Transverse colon (tissue), 4 donors: Measurements from ENCODE around the gene SLC37A1. TPM values are rescaled to one million over a fixed set of nuclear protein-coding genes. Genes with fewer than 3 reads are reported as not detected.

Source experiments
- DNase-seq: peaks from one replicate; pipeline ENCODE4 v3.0.0-alpha.2; 2019
- H3K27ac ChIP-seq, 4 donors: fragments of 200-600 bp; sonication (generic); 2 replicates each; pipeline ENCODE4 v1.5.1; 2016 to 2018; ENCODE audit warnings: inconsistent platforms in 4 of 4
- H3K27me3 ChIP-seq: fragments of 200-600 bp; sonication (generic); 2 replicates; pipeline ENCODE4 v1.5.1; 2017; ENCODE audit warnings: inconsistent platforms
- H3K36me3 ChIP-seq, 4 donors: fragments of 200-600 bp; sonication (generic); 2 replicates each; pipeline ENCODE4 v1.5.1; 2017 to 2019; ENCODE audit warnings: inconsistent platforms in 4 of 4
- H3K4me1 ChIP-seq, 4 donors: fragments of 200-600 bp; sonication (generic); 2 replicates each; pipeline ENCODE4 v1.5.1; 2017 to 2020; ENCODE audit warnings: inconsistent platforms in 4 of 4
- H3K4me3 ChIP-seq, 4 donors: fragments of 200-600 bp; sonication (generic); 1 replicate in 1 of 4; 2 replicates in 3 of 4; pipeline versions ENCODE4 v1.5.1 to v1.6.1; 2017 to 2019; ENCODE audit warnings: inconsistent platforms in 4 of 4
- H3K9me3 ChIP-seq, 2 donors: fragments of 200-600 bp; sonication (generic); 2 replicates each; pipeline ENCODE4 v1.5.1; 2017 to 2019; ENCODE audit warnings: inconsistent platforms in 2 of 2
- CTCF ChIP-seq, 5 experiments: fragments of 200-600 bp in 3 of 5; fragments of 450-650 bp in 2 of 5; sonication (generic) in 3 of 5; IDR thresholded peaks; 1 replicate in 2 of 5; 2 replicates in 3 of 5; pipeline ENCODE4 v1.5.1; 2016 to 2017; ENCODE audit warnings: antibody characterized with exemption in 5 of 5, inconsistent platforms in 3 of 5, mild to moderate bottlenecking in 2 of 5, moderate library complexity in 1 of 5
- EP300 ChIP-seq: sonication (generic); formaldehyde crosslinking; IDR thresholded peaks from one replicate; pipeline ENCODE4 v1.6.1; 2017; ENCODE audit warnings: antibody characterized with exemption, low read depth
- POLR2A ChIP-seq: fragments of 450-650 bp; IDR thresholded peaks from one replicate; pipeline ENCODE4 v1.6.1; 2016; ENCODE audit warnings: antibody characterized with exemption, mild to moderate bottlenecking, moderate library complexity
- POLR2AphosphoS5 ChIP-seq, 3 donors: sonication (generic); formaldehyde crosslinking; IDR thresholded peaks; one replicate each; pipeline ENCODE4 v1.6.1; 2016; ENCODE audit warnings: antibody characterized with exemption in 3 of 3
- WGBS, 2 donors: methylation state at CpG; one replicate each; pipeline ENCODE4 v1.1.5; 2018; ENCODE audit warnings: low coverage in 1 of 2; 5-methylcytosine and 5-hydroxymethylcytosine counted together
- in situ Hi-C, 4 donors: fragments of 200-750 bp; cut with MboI; loops; one replicate each; pipeline versions ENCODE4 v1.15.0 to v1.15.1; 2017; ENCODE audit warnings: low sequenced_read_pairs in 3 of 4, low pct_ligation_motif_present in 1 of 4, low pct_unique_long_range_greater_than_20kb in 1 of 4
- intact Hi-C: fragments of 100-400 bp; cut with DNase I; formaldehyde crosslinking; loops from one replicate; pipeline ENCODE4 v1.15.1; 2023; ENCODE audit warnings: low total_unique reads
- total RNA-seq, 4 donors: library from RNA; depleted of rRNA; stranded (reverse); fragments of >200 nt; gene quantifications; one replicate each; pipeline ENCODE4 v1.1.0, GENCODE V29; 2016

The SLC37A1 gene
- total RNA-seq, 4 donors from 2014 or later: 80.8 to 139 (median 117) TPM

GRCh38 chr21:42559326-42559725 is 45.7 kb downstream of the SLC37A1 start:
- Histone ChIP-seq H3K4me1 (peaks cover 0 to 4% (median 0%) of the 10 kb centered on the region in 4 donors), H3K27me3 (no peaks in the 10 kb centered on the region), H3K4me3 (no peak overlapping the region), H3K9me3 (no peaks in the 10 kb centered on the region), H3K36me3 (peaks cover 0 to 36% (median 17%) of the 10 kb centered on the region in 4 donors), H3K27ac (no peak overlapping the region)
- intact Hi-C loops (no loop called here), in situ Hi-C loops (loop anchor here in 1 of 4 donors (25.0 kb wide), 1 partner anchor 247 kb away; the partner anchor contains the start of gene TFF3)
- 96 to 97% methylated on average over 4 to 13 of the region's 13 CpGs for WGBS, 2 donors
- TF ChIP-seq POLR2AphosphoS5 (IDR thresholded peaks at IDR 0.05) (no peak), EP300 (no peak), CTCF (IDR thresholded peaks at IDR 0.05) (no peak), POLR2A (no peak)
- peak; percentile 1 for DNase-seq

GRCh38 chr21:42560517-42561179 is 47.0 kb downstream of the SLC37A1 start:
- Histone ChIP-seq H3K4me3 (no peak overlapping the region), H3K27ac (peak overlapping the region in 1 of 4 donors; percentile 58), H3K27me3 (no peaks in the 10 kb centered on the region), H3K4me1 (peaks cover 0 to 4% (median 0%) of the 10 kb centered on the region in 4 donors), H3K9me3 (no peaks in the 10 kb centered on the region), H3K36me3 (peaks cover 0 to 31% (median 15%) of the 10 kb centered on the region in 4 donors)
- in situ Hi-C loops (loop anchor here in 1 of 4 donors (25.0 kb wide), 1 partner anchor 248 kb away; the partner anchor contains the start of gene TFF3), intact Hi-C loops (loop anchor here (10.0 kb wide), 1 partner anchor 1404 kb away; no protein-coding TSS in a partner anchor)
- no peak for TF ChIP-seq POLR2A
- no peak for TF ChIP-seq POLR2AphosphoS5 (IDR thresholded peaks at IDR 0.05)
- no peak for TF ChIP-seq EP300
- TF ChIP-seq CTCF (IDR thresholded peaks at IDR 0.05): no peak
- peak; percentile 2 for DNase-seq
- 94 to 100% methylated on average over 1 to 8 of the region's 8 CpGs for WGBS, 2 donors

- H3K36me3 ChIP-seq: peaks cover 0 to 27% (median 11%) of the 10 kb centered on the region in 4 donors
- intact Hi-C loops (loop anchor here (10.0 kb wide), 1 partner anchor 1403 kb away; no protein-coding TSS in a partner anchor), in situ Hi-C loops (loop anchor here in 1 of 4 donors (25.0 kb wide), 1 partner anchor 250 kb away; the partner anchor contains the start of gene TFF3)
- H3K4me1 ChIP-seq: peaks cover 0 to 4% (median 0%) of the 10 kb centered on the region in 4 donors
- no peak overlapping the region for H3K4me3 ChIP-seq
- H3K9me3 ChIP-seq: no peaks in the 10 kb centered on the region
- DNase-seq: peak; percentile 44
- peak overlapping the region in 3 of 4 donors; percentile 5 to 58 (median 25) for H3K27ac ChIP-seq
- TF ChIP-seq POLR2A: peak; percentile 22
- TF ChIP-seq POLR2AphosphoS5 (IDR thresholded peaks at IDR 0.05): peak in 1 of 3 donors; percentile 52
- no peak for TF ChIP-seq EP300
- TF ChIP-seq CTCF (IDR thresholded peaks at IDR 0.05): no peak
- 44 to 77% methylated on average over 3 to 23 of the region's 23 CpGs for WGBS, 2 donors
- H3K27me3 ChIP-seq: no peaks in the 10 kb centered on the region
These were observed 48.4 kb downstream of the SLC37A1 start for GRCh38 chr21:42561762-42562650.
